ENCODE data around the gene SZT2.
"Not testable (repeated sequence)": the region's sequence is repeated elsewhere in the genome, so short reads cannot be mapped to it uniquely, and the experiment has no call there.

Gene SZT2

DNA sequence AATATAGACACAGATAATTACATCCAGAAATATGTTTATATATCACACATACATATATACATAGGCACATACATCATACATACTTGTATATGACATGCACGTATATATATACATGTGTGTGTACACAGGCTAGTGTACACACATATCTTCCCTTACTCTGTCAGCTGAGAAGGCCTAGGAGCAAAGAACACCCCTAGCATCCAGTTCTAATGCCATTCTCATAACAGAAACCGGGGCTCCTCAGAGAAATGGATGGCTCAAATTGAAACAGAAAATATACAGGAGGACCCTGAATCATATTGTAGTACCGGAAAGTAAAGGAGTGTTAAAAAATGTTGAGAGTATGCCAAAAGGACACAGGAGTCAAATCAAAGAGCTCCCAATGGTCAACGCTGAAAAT is 83.8 kb downstream of the SZT2 start:
- no peak for DNase-seq
- Histone ChIP-seq H3K27me3 (replicated peaks in 2 of 5; ENCODE audit: control insufficient read depth in 4 of 5, insufficient read depth in 5 of 5, low read length in 4 of 5) (no peaks in the 10 kb centered on the region), H3K4me3 (ENCODE audit: control insufficient read depth in 1 of 7, extremely low read depth in 1 of 7, insufficient read depth in 4 of 7, low read depth in 2 of 7, low read length in 6 of 7) (no peak overlapping the region), H3K27ac (ENCODE audit: insufficient read depth in 1 of 2, low read depth in 1 of 2, low read length in 2 of 2, poor library complexity in 1 of 2, severe bottlenecking in 2 of 2) (no peak overlapping the region), H3K9me3 (ENCODE audit: control extremely low read depth in 1 of 5, control insufficient read depth in 4 of 5, insufficient read depth in 2 of 5, low read depth in 1 of 5, low read length in 4 of 5) (peaks cover 0 to 2% (median 1%) of the 10 kb centered on the region in 5 experiments), H3K4me1 (ENCODE audit: control extremely low read depth in 1 of 4, control insufficient read depth in 4 of 4, insufficient read depth in 4 of 4, low read length in 3 of 4) (no peaks in the 10 kb centered on the region), H3K36me3 (ENCODE audit: control insufficient read depth in 4 of 4, insufficient read depth in 4 of 4, low read length in 3 of 4) (no peaks in the 10 kb centered on the region)
- CTCF ChIA-PET: no interaction called here
- POLR2A ChIA-PET: interaction anchor here (0.5 to 0.7 kb wide), 2 partner anchors 61 to 1388 kb away, joined by 3 read pairs; no protein-coding TSS in a partner anchor
- 87% methylated on average over 2 of the region's 4 CpGs for WGBS (ENCODE audit: insufficient coverage)

DNA sequence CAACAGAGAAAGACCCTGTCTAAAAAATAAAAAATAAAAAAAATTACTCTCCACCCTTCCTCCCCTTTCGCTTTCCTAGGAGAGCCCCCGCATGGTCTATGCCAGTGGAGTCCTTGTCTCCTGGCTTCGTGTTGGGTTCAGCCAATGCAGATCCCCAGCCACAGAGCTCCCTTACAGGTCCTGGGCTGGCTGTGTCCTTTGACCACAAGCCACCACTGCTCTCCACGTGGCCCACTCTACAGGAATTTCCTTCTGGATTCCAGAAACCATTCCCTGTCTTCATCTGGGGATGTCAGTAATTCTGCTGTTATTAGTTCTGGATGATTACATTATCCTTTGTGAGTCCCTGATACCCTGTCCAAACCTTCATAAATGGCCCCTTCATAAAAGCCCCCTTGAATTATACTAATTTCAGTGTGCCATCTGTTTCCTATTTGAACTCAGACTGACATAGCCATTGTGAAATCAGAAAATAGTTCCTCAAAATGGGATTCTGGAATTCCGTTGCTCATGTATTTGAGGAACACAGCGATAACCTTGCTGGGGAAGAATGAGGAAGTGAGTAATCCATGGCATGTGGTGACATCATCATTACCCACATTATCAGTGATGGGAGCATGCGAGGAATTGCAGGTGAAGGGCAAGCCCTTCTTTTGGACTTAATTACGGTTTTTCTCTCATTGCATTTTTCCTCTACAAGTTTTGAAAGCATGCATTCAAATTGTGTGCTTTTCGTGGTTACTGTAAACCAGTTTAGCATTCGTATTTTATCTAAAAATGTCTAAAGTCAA is 86.1 kb downstream of the SZT2 start:
- POLR2A ChIA-PET; H3K36me3 ChIP-seq (ENCODE audit: control insufficient read depth in 4 of 4, insufficient read depth in 4 of 4, low read length in 3 of 4); H3K4me1 ChIP-seq (ENCODE audit: control extremely low read depth in 1 of 4, control insufficient read depth in 4 of 4, insufficient read depth in 4 of 4, low read length in 3 of 4); CTCF ChIA-PET; H3K4me3 ChIP-seq (ENCODE audit: control insufficient read depth in 1 of 7, extremely low read depth in 1 of 7, insufficient read depth in 4 of 7, low read depth in 2 of 7, low read length in 6 of 7); H3K27me3 ChIP-seq (replicated peaks in 2 of 5; ENCODE audit: control insufficient read depth in 4 of 5, insufficient read depth in 5 of 5, low read length in 4 of 5); H3K9me3 ChIP-seq (ENCODE audit: control extremely low read depth in 1 of 5, control insufficient read depth in 4 of 5, insufficient read depth in 2 of 5, low read depth in 1 of 5, low read length in 4 of 5); H3K27ac ChIP-seq (ENCODE audit: insufficient read depth in 1 of 2, low read depth in 1 of 2, low read length in 2 of 2, poor library complexity in 1 of 2, severe bottlenecking in 2 of 2): not testable (repeated sequence)
- 90% methylated on average over 7 of the region's 10 CpGs for WGBS (ENCODE audit: insufficient coverage)
- peak in 1 of 3 donors; percentile 14 for DNase-seq

DNA sequence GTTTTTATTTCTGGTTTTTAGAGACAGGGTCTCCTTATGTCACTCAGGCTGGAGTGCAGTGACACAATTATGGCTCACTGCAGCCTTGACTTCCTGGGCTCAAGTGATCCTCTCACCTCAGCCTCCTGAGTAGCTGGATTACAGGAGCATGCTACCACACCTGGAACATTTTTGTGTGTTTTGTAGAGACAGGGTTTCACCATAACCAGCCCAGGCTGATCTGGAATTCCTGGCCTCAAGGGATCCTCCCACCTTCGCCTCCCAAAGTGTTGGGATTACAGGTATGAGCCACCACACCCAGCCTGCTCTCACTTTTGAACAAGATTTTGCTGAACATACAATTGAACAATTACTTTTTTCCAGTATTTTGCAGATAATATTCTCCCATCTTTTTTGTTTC is 88.0 kb downstream of the SZT2 start:
- 100% methylated on average over 1 of the region's 1 CpG for WGBS (ENCODE audit: insufficient coverage)
- DNase-seq: no peak
- peaks cover 0 to 2% (median 1%) of the 10 kb centered on the region in 5 experiments for H3K9me3 ChIP-seq (ENCODE audit: control extremely low read depth in 1 of 5, control insufficient read depth in 4 of 5, insufficient read depth in 2 of 5, low read depth in 1 of 5, low read length in 4 of 5)
- ChIA-PET POLR2A (no interaction called here), CTCF (no interaction called here)
- no peak overlapping the region for H3K4me3 ChIP-seq (ENCODE audit: control insufficient read depth in 1 of 7, extremely low read depth in 1 of 7, insufficient read depth in 4 of 7, low read depth in 2 of 7, low read length in 6 of 7)
- no peak overlapping the region for H3K27ac ChIP-seq (ENCODE audit: insufficient read depth in 1 of 2, low read depth in 1 of 2, low read length in 2 of 2, poor library complexity in 1 of 2, severe bottlenecking in 2 of 2)
- no peaks in the 10 kb centered on the region for H3K4me1 ChIP-seq (ENCODE audit: control extremely low read depth in 1 of 4, control insufficient read depth in 4 of 4, insufficient read depth in 4 of 4, low read length in 3 of 4)
- no peaks in the 10 kb centered on the region for H3K27me3 ChIP-seq (replicated peaks in 2 of 5; ENCODE audit: control insufficient read depth in 4 of 5, insufficient read depth in 5 of 5, low read length in 4 of 5)
- no peaks in the 10 kb centered on the region for H3K36me3 ChIP-seq (ENCODE audit: control insufficient read depth in 4 of 4, insufficient read depth in 4 of 4, low read length in 3 of 4)

DNA sequence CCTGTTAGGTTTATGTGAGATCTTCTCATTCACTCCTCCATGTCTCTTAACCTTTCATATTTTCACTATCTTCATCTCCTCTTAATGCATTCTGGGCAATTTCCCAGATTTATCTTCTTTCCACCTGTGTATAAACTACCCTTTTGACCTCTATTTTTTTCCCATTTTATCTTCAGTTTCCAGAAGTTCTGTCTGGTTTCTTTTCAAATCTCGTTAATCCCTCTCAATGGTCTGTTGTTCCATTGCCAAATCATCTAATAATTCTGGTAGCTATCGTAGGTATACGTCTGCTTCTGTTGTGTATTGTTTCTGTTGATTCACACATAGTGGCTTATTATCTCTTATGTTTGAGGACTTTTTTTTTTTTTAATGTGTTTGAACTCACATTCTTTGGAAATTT is 89.7 kb downstream of the SZT2 start:
- WGBS (ENCODE audit: insufficient coverage): no CpG with 5 or more reads among the region's 3 CpGs
- H3K4me3 ChIP-seq (ENCODE audit: control insufficient read depth in 1 of 7, extremely low read depth in 1 of 7, insufficient read depth in 4 of 7, low read depth in 2 of 7, low read length in 6 of 7): no peak overlapping the region
- H3K27me3 ChIP-seq (replicated peaks in 2 of 5; ENCODE audit: control insufficient read depth in 4 of 5, insufficient read depth in 5 of 5, low read length in 4 of 5): no peaks in the 10 kb centered on the region
- ChIA-PET POLR2A (no interaction called here), CTCF (no interaction called here)
- H3K36me3 ChIP-seq (ENCODE audit: control insufficient read depth in 4 of 4, insufficient read depth in 4 of 4, low read length in 3 of 4): no peaks in the 10 kb centered on the region
- no peak for DNase-seq
- no peaks in the 10 kb centered on the region for H3K4me1 ChIP-seq (ENCODE audit: control extremely low read depth in 1 of 4, control insufficient read depth in 4 of 4, insufficient read depth in 4 of 4, low read length in 3 of 4)
- peaks cover 0 to 2% (median 1%) of the 10 kb centered on the region in 5 experiments for H3K9me3 ChIP-seq (ENCODE audit: control extremely low read depth in 1 of 5, control insufficient read depth in 4 of 5, insufficient read depth in 2 of 5, low read depth in 1 of 5, low read length in 4 of 5)
- no peak overlapping the region for H3K27ac ChIP-seq (ENCODE audit: insufficient read depth in 1 of 2, low read depth in 1 of 2, low read length in 2 of 2, poor library complexity in 1 of 2, severe bottlenecking in 2 of 2)

DNA sequence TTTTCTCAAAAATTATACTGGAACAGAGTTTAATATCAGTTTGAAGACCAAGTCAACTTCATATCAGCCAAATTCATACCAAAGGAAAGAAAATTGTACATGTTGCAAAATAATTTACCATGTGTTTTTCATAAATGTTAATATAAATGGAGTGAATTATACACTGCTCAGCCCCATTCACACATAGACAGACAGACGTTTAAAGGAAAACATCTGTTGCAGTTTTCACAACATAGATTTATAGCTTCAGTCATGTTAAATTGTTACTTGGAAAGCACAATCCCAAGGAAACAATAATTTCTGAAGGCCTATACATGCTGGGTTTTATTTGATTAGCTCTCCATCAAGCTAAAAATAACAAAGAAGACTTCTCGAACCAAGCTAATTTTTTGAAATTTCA is 91.8 kb downstream of the SZT2 start:
- no peaks in the 10 kb centered on the region for H3K36me3 ChIP-seq (ENCODE audit: control insufficient read depth in 4 of 4, insufficient read depth in 4 of 4, low read length in 3 of 4)
- no peak overlapping the region for H3K4me3 ChIP-seq (ENCODE audit: control insufficient read depth in 1 of 7, extremely low read depth in 1 of 7, insufficient read depth in 4 of 7, low read depth in 2 of 7, low read length in 6 of 7)
- H3K9me3 ChIP-seq (ENCODE audit: control extremely low read depth in 1 of 5, control insufficient read depth in 4 of 5, insufficient read depth in 2 of 5, low read depth in 1 of 5, low read length in 4 of 5): peaks cover 0 to 4% (median 1%) of the 10 kb centered on the region in 5 experiments
- ChIA-PET CTCF (no interaction called here), POLR2A (interaction anchor here (0.8 kb wide), 1 partner anchor 55 kb away, joined by 4 read pairs; no protein-coding TSS in a partner anchor)
- H3K4me1 ChIP-seq (ENCODE audit: control extremely low read depth in 1 of 4, control insufficient read depth in 4 of 4, insufficient read depth in 4 of 4, low read length in 3 of 4): no peaks in the 10 kb centered on the region
- H3K27ac ChIP-seq (ENCODE audit: insufficient read depth in 1 of 2, low read depth in 1 of 2, low read length in 2 of 2, poor library complexity in 1 of 2, severe bottlenecking in 2 of 2): no peak overlapping the region
- H3K27me3 ChIP-seq (replicated peaks in 2 of 5; ENCODE audit: control insufficient read depth in 4 of 5, insufficient read depth in 5 of 5, low read length in 4 of 5): no peaks in the 10 kb centered on the region
- DNase-seq: no peak
- 80% methylated on average over 1 of the region's 2 CpGs for WGBS (ENCODE audit: insufficient coverage)

DNA sequence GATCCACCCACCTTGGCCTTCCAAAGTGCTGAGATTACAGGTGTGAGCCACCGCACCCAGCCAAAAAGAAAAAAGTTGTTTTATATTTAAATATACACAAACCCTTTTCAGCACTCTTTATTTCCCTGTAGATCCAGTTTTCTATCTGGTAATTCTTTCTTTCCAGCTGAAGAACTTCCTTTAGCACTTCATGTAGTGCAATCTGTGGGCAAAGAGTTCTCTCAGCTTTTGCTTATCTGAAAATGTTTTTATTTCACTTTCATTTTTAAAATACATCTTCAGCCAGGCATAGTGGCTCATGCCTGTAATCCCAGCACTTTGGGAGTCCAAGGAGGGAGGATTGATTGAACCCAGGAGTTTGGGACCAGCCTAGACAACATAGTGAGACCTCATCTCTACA is 92.5 kb downstream of the SZT2 start:
- Histone ChIP-seq H3K4me1 (ENCODE audit: control extremely low read depth in 1 of 4, control insufficient read depth in 4 of 4, insufficient read depth in 4 of 4, low read length in 3 of 4) (no peaks in the 10 kb centered on the region), H3K36me3 (ENCODE audit: control insufficient read depth in 4 of 4, insufficient read depth in 4 of 4, low read length in 3 of 4) (no peaks in the 10 kb centered on the region), H3K27me3 (replicated peaks in 2 of 5; ENCODE audit: control insufficient read depth in 4 of 5, insufficient read depth in 5 of 5, low read length in 4 of 5) (no peaks in the 10 kb centered on the region), H3K9me3 (ENCODE audit: control extremely low read depth in 1 of 5, control insufficient read depth in 4 of 5, insufficient read depth in 2 of 5, low read depth in 1 of 5, low read length in 4 of 5) (peaks cover 1 to 5% (median 4%) of the 10 kb centered on the region in 5 experiments), H3K4me3 (ENCODE audit: control insufficient read depth in 1 of 7, extremely low read depth in 1 of 7, insufficient read depth in 4 of 7, low read depth in 2 of 7, low read length in 6 of 7) (no peak overlapping the region), H3K27ac (ENCODE audit: insufficient read depth in 1 of 2, low read depth in 1 of 2, low read length in 2 of 2, poor library complexity in 1 of 2, severe bottlenecking in 2 of 2) (no peak overlapping the region)
- peak in 1 of 3 donors; percentile 4 for DNase-seq
- ChIA-PET CTCF (no interaction called here), POLR2A (interaction anchor here (0.8 kb wide), 1 partner anchor 56 kb away, joined by 4 read pairs; no protein-coding TSS in a partner anchor)
- WGBS (ENCODE audit: insufficient coverage): no CpG with 5 or more reads among the region's 1 CpG

DNA sequence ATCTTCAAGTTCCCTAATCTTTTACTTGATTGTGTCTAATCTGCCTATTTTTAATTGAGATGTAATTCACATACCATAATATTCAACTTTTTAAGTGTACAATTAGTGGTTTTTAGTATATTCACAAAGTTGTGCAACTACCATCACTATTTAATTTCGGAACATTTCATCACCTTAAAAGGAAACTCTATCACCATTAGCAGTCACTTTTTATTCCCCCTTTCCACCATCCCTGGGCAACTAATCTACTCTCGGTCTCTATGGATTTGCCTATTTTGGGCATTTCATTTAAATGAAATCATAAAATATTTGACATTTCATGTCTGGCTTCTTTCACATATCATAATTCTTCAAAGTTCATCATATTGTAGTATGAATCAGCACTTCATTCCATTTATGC is 94.7 kb downstream of the SZT2 start:
- WGBS (ENCODE audit: insufficient coverage): 100% methylated on average over 1 of the region's 2 CpGs

More for the DNA sequence above, 94.7 kb downstream of the SZT2 start:
- Histone ChIP-seq H3K27me3 (replicated peaks in 2 of 5; ENCODE audit: control insufficient read depth in 4 of 5, insufficient read depth in 5 of 5, low read length in 4 of 5) (no peaks in the 10 kb centered on the region), H3K27ac (ENCODE audit: insufficient read depth in 1 of 2, low read depth in 1 of 2, low read length in 2 of 2, poor library complexity in 1 of 2, severe bottlenecking in 2 of 2) (no peak overlapping the region), H3K4me1 (ENCODE audit: control extremely low read depth in 1 of 4, control insufficient read depth in 4 of 4, insufficient read depth in 4 of 4, low read length in 3 of 4) (no peaks in the 10 kb centered on the region), H3K9me3 (ENCODE audit: control extremely low read depth in 1 of 5, control insufficient read depth in 4 of 5, insufficient read depth in 2 of 5, low read depth in 1 of 5, low read length in 4 of 5) (peaks cover 4 to 20% (median 6%) of the 10 kb centered on the region in 5 experiments), H3K4me3 (ENCODE audit: control insufficient read depth in 1 of 7, extremely low read depth in 1 of 7, insufficient read depth in 4 of 7, low read depth in 2 of 7, low read length in 6 of 7) (no peak overlapping the region), H3K36me3 (ENCODE audit: control insufficient read depth in 4 of 4, insufficient read depth in 4 of 4, low read length in 3 of 4) (no peaks in the 10 kb centered on the region)
- no peak for DNase-seq
- CTCF ChIA-PET: no interaction called here
- POLR2A ChIA-PET: no interaction called here

Data from common myeloid progenitor, CD34-positive (primary cell).